ENCODE results near the gene AGAP3. TPM values are rescaled to one million over a fixed set of nuclear protein-coding genes. Genes with fewer than 3 reads are reported as not detected.

Gene AGAP3
- polyA plus RNA-seq, 1 donor (not counting 4 experiments of a cell fraction or from before 2014, with no cell fraction given), result 64.3 TPM

GRCh38 chr7:151116603-151117440 lies 30.5 kb downstream of the AGAP3 start:
- dilution Hi-C loops (cut with MboI; ENCODE audit: extremely low pct_ligation_motif_present, low sequenced_read_pairs), result no loop called here
- peaks cover 26% of the 10 kb centered on the region for H3K4me1 ChIP-seq (ENCODE audit: control insufficient read depth, extremely low read depth, insufficient read depth, low read length)
- peaks cover 53% of the 10 kb centered on the region for H3K79me2 ChIP-seq (ENCODE audit: control insufficient read depth, insufficient read depth, low read length)
- peak overlapping the region; percentile 53 to 81 (median 81) for H3K4me3 ChIP-seq (ENCODE audit: control insufficient read depth in 2 of 3, extremely low read depth in 1 of 3, insufficient read depth in 2 of 3, low read depth in 1 of 3, low read length in 3 of 3)
- H4K20me1 ChIP-seq (ENCODE audit: control insufficient read depth, extremely low read depth, insufficient read depth, low read length), result peaks cover 6% of the 10 kb centered on the region
- H3K27ac ChIP-seq (ENCODE audit: control insufficient read depth, insufficient read depth, low read length), result peak overlapping the region; percentile 70
- TF ChIP-seq EZH2 (IDR thresholded peaks at IDR 0.05; ENCODE audit: low read length), result no peak
- TF ChIP-seq CTCF (optimal IDR thresholded peaks at IDR 0.05 in 1 of 3, IDR thresholded peaks at IDR 0.05 in 1 of 3, conservative IDR thresholded peaks at IDR 0.05 in 1 of 3; ENCODE audit: extremely low read depth in 1 of 3, insufficient read depth in 2 of 3, low read length in 3 of 3), result no peak
- DNase-seq (ENCODE audit: low read depth, low spot score), result no peak
- no peaks in the 10 kb centered on the region for H3K9me3 ChIP-seq (ENCODE audit: control insufficient read depth, low read depth, low read length)
- H3K27me3 ChIP-seq (ENCODE audit: control insufficient read depth, extremely low read depth, insufficient read depth, low read length), result no peaks in the 10 kb centered on the region
- no peak for FAIRE-seq
- H3K9me1 ChIP-seq (ENCODE audit: control insufficient read depth, extremely low read depth, insufficient read depth, low read length), result no peaks in the 10 kb centered on the region
- H3K36me3 ChIP-seq (ENCODE audit: control insufficient read depth in 2 of 2, extremely low read depth in 1 of 2, insufficient read depth in 2 of 2, low read length in 2 of 2), result peaks cover 30 to 32% of the 10 kb centered on the region in 2 experiments
- H3K4me2 ChIP-seq (ENCODE audit: control insufficient read depth, extremely low read depth, insufficient read depth, low read depth, low read length), result peak overlapping the region; percentile 96
- no peak overlapping the region for H2AFZ ChIP-seq (ENCODE audit: control insufficient read depth, low read length)
- peak overlapping the region; percentile 80 for H3K9ac ChIP-seq (ENCODE audit: control insufficient read depth, extremely low read depth, insufficient read depth, low read length)

GRCh38 chr7:151117565-151117964 lies 31.3 kb downstream of the AGAP3 start:
- H3K4me3 ChIP-seq (ENCODE audit: control insufficient read depth in 2 of 3, extremely low read depth in 1 of 3, insufficient read depth in 2 of 3, low read depth in 1 of 3, low read length in 3 of 3), result peak overlapping the region; percentile 53 to 81 (median 81)
- H3K4me1 ChIP-seq (ENCODE audit: control insufficient read depth, extremely low read depth, insufficient read depth, low read length), result peaks cover 26% of the 10 kb centered on the region
- no peak overlapping the region for H2AFZ ChIP-seq (ENCODE audit: control insufficient read depth, low read length)
- no peak for FAIRE-seq
- H3K36me3 ChIP-seq (ENCODE audit: control insufficient read depth in 2 of 2, extremely low read depth in 1 of 2, insufficient read depth in 2 of 2, low read length in 2 of 2), result peaks cover 30 to 36% of the 10 kb centered on the region in 2 experiments
- H3K27ac ChIP-seq (ENCODE audit: control insufficient read depth, insufficient read depth, low read length), result peak overlapping the region; percentile 8
- DNase-seq (ENCODE audit: low read depth, low spot score), result no peak
- H3K79me2 ChIP-seq (ENCODE audit: control insufficient read depth, insufficient read depth, low read length), result peaks cover 46% of the 10 kb centered on the region
- H3K9me3 ChIP-seq (ENCODE audit: control insufficient read depth, low read depth, low read length), result no peaks in the 10 kb centered on the region
- H3K4me2 ChIP-seq (ENCODE audit: control insufficient read depth, extremely low read depth, insufficient read depth, low read depth, low read length), result peak overlapping the region; percentile 96
- dilution Hi-C loops (cut with MboI; ENCODE audit: extremely low pct_ligation_motif_present, low sequenced_read_pairs), result no loop called here
- no peaks in the 10 kb centered on the region for H3K9me1 ChIP-seq (ENCODE audit: control insufficient read depth, extremely low read depth, insufficient read depth, low read length)
- H4K20me1 ChIP-seq (ENCODE audit: control insufficient read depth, extremely low read depth, insufficient read depth, low read length), result peaks cover 6% of the 10 kb centered on the region
- no peak for TF ChIP-seq CTCF (optimal IDR thresholded peaks at IDR 0.05 in 1 of 3, IDR thresholded peaks at IDR 0.05 in 1 of 3, conservative IDR thresholded peaks at IDR 0.05 in 1 of 3; ENCODE audit: extremely low read depth in 1 of 3, insufficient read depth in 2 of 3, low read length in 3 of 3)
- TF ChIP-seq EZH2 (IDR thresholded peaks at IDR 0.05; ENCODE audit: low read length), result no peak
- peak overlapping the region; percentile 80 for H3K9ac ChIP-seq (ENCODE audit: control insufficient read depth, extremely low read depth, insufficient read depth, low read length)
- H3K27me3 ChIP-seq (ENCODE audit: control insufficient read depth, extremely low read depth, insufficient read depth, low read length), result no peaks in the 10 kb centered on the region
